Coronary artery (tissue), 2 donors: ENCODE results near the gene LZIC.
A peak's percentile ranks its signal among the peaks of the same experiment; 100 is the strongest.

Source experiments
- DNase-seq: peaks from one replicate; pipeline ENCODE4 v3.0.0-alpha.2; 2017; ENCODE audit warnings: low spot score
- H3K27ac ChIP-seq, 2 donors: fragments of 200-600 bp; sonication (generic); one replicate each; pipeline ENCODE4 v1.5.1; 2016 to 2019
- H3K4me3 ChIP-seq: fragments of 200-600 bp; sonication (generic); 2 replicates; pipeline ENCODE4 v1.5.1; 2016; ENCODE audit warnings: mild to moderate bottlenecking, moderate library complexity
- CTCF ChIP-seq: fragments of 200-600 bp; sonication (generic); IDR thresholded peaks from one replicate; pipeline ENCODE4 v1.5.1; 2019; ENCODE audit warnings: antibody characterized with exemption

LZIC gene

GRCh38 chr1:9910423-9911178, 32.6 kb downstream of the LZIC start:
- Histone ChIP-seq H3K27ac (peak overlapping the region; percentile 85 to 96), H3K4me3 (peak overlapping the region; percentile 78)
- peak; percentile 100 for DNase-seq
- no peak for TF ChIP-seq CTCF

GRCh38 chr1:9910076-9910422, 33.1 kb downstream of the LZIC start, which contains the start of gene CTNNBIP1:
TSS of gene CTNNBIP1 (minus strand) at chr1:9910269. CDS start at chr1:9872064, 38,205 bp downstream.
- TF ChIP-seq CTCF: no peak
- Histone ChIP-seq H3K27ac (peak within 1 kb of the TSS; percentile 85 to 96), H3K4me3 (peak within 1 kb of the TSS; percentile 84)
- DNase-seq: no peak

- DNase-seq: no peak
- Histone ChIP-seq H3K27ac (peak overlapping the region in 1 of 2 donors; percentile 87), H3K4me3 (peak overlapping the region; percentile 84)
- no peak for TF ChIP-seq CTCF
Measured at GRCh38 chr1:9909234-9910046, 33.8 kb downstream of the LZIC start.

- TF ChIP-seq CTCF: no peak
- Histone ChIP-seq H3K4me3 (peak overlapping the region; percentile 84), H3K27ac (no peak overlapping the region)
- no peak for DNase-seq
Measured at GRCh38 chr1:9908871-9909233, 34.3 kb downstream of the LZIC start.

- no peak for DNase-seq
- H3K4me3 ChIP-seq: no peak overlapping the region
- no peak overlapping the region for H3K27ac ChIP-seq
- TF ChIP-seq CTCF: no peak
Measured at GRCh38 chr1:9907441-9907840, 35.8 kb downstream of the LZIC start.

- H3K4me3 ChIP-seq: no peak overlapping the region
- DNase-seq: no peak
- no peak overlapping the region for H3K27ac ChIP-seq
- TF ChIP-seq CTCF: no peak
Measured at GRCh38 chr1:9906466-9906865, 36.7 kb downstream of the LZIC start.
